Activated T-cell treated with anti-CD3 and anti-CD28 coated beads, Interleukin-2, amount 50 U/mL, for 24 hours (primary cell): ENCODE results near the gene AGFG2.
"Not testable (repeated sequence)": the region's sequence is repeated elsewhere in the genome, so short reads cannot be mapped to it uniquely, and the experiment has no call there.

Experiments used
- DNase-seq: peaks from one replicate; pipeline ENCODE4 v3.0.0-alpha.2; 2020
- H3K27ac Mint-ChIP-seq: 2 replicates; pipeline ENCODE4 v1.8.0; 2020; ENCODE audit warnings: mild to moderate bottlenecking, mixed read lengths
- H3K27me3 Mint-ChIP-seq: 2 replicates; pipeline ENCODE4 v1.8.0; 2020; ENCODE audit warnings: mixed read lengths
- H3K36me3 Mint-ChIP-seq: 2 replicates; pipeline ENCODE4 v1.8.0; 2020; ENCODE audit warnings: low read depth, mixed read lengths
- H3K4me1 Mint-ChIP-seq: 2 replicates; pipeline ENCODE4 v1.8.0; 2020; ENCODE audit warnings: low read depth, mixed read lengths
- H3K4me3 Mint-ChIP-seq: 2 replicates; pipeline ENCODE4 v1.8.0; 2020; ENCODE audit warnings: mild to moderate bottlenecking, moderate library complexity, mixed read lengths
- H3K9me3 Mint-ChIP-seq: 2 replicates; pipeline ENCODE4 v1.8.0; 2020; ENCODE audit warnings: mixed read lengths

Gene AGFG2

DNA sequence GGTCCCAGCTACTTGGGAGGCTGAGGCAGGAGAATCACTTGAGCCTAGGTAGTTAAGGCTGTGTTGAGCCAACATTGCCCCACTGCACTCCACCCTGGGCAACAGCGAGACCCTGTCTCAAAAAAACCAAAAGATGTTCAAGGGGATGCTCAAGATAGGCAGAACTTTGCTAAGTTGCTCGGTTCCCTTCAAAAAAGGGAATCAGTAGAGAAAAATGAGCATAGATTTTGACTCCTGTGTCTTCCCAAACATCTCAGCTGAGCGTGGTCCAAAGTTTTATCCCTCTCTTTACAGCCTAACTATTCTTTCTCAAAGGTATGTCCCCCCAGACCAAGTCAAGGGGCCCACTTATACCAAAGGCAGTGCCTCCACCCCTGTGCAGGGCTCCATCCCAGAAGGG is 14.0 kb downstream of the AGFG2 start:
- DNase-seq, result no peak
- Mint-ChIP-seq H3K36me3 (peaks cover 90% of the 10 kb centered on the region), H3K4me1 (peaks cover 40% of the 10 kb centered on the region), H3K4me3 (no peak overlapping the region), H3K27ac (peak overlapping the region; percentile 73), H3K9me3 (no peaks in the 10 kb centered on the region), H3K27me3 (no peaks in the 10 kb centered on the region)

DNA sequence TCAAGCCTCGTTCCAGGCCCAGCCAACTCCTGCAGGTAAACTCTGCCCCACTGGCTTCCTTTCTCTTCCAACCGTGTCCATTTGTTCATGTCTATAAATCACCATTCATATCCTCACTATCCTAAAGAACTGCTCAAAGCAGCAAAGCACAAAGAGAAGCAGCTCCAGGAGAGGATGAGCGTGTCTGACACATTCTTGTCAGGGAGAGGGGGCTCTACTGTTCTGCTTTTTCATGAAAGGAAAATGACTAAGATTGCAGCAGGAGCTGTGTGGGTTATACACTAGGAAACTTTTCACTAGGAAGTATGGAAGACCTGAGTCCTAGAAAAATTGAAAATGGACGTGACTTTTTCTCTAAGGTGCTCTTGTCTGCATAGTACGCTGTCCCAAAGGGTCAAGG is 16.7 kb downstream of the AGFG2 start:
- no peak for DNase-seq
- Mint-ChIP-seq H3K36me3 (peaks cover 91% of the 10 kb centered on the region), H3K27me3 (no peaks in the 10 kb centered on the region), H3K9me3 (no peaks in the 10 kb centered on the region), H3K27ac (peak overlapping the region; percentile 37), H3K4me1 (peaks cover 25% of the 10 kb centered on the region), H3K4me3 (no peak overlapping the region)

DNA sequence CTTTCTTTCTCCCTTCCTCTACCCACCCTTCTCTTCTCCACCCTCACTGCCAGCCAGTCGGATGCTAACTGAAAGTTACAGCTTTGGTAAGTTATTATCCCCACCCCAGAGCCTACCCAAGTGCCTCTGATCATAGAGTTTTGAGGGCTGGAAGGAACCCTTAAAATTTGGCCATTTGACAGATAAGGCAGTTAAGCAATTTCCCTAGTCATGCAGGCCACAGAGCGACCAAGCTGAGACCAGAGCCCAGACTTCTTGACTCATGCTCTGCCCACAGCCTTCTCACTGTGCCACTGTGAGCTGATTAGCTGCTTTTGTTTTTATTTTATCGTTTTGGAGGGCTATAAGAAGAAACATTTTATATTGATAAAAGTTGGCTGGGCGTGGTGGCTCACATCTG is 17.5 kb downstream of the AGFG2 start:
- no peaks in the 10 kb centered on the region for H3K9me3 Mint-ChIP-seq
- H3K27me3 Mint-ChIP-seq, result no peaks in the 10 kb centered on the region
- H3K27ac Mint-ChIP-seq, result peak overlapping the region; percentile 88
- no peak for DNase-seq
- peaks cover 90% of the 10 kb centered on the region for H3K36me3 Mint-ChIP-seq
- peaks cover 25% of the 10 kb centered on the region for H3K4me1 Mint-ChIP-seq
- H3K4me3 Mint-ChIP-seq, result no peak overlapping the region

- Mint-ChIP-seq H3K4me3 (no peak overlapping the region), H3K36me3 (peaks cover 94% of the 10 kb centered on the region), H3K27ac (peak overlapping the region; percentile 63), H3K9me3 (no peaks in the 10 kb centered on the region), H3K4me1 (peaks cover 28% of the 10 kb centered on the region), H3K27me3 (no peaks in the 10 kb centered on the region)
- no peak for DNase-seq
Observed at GRCh38 chr7:100559127-100559526, 20.1 kb downstream of the AGFG2 start.

DNA sequence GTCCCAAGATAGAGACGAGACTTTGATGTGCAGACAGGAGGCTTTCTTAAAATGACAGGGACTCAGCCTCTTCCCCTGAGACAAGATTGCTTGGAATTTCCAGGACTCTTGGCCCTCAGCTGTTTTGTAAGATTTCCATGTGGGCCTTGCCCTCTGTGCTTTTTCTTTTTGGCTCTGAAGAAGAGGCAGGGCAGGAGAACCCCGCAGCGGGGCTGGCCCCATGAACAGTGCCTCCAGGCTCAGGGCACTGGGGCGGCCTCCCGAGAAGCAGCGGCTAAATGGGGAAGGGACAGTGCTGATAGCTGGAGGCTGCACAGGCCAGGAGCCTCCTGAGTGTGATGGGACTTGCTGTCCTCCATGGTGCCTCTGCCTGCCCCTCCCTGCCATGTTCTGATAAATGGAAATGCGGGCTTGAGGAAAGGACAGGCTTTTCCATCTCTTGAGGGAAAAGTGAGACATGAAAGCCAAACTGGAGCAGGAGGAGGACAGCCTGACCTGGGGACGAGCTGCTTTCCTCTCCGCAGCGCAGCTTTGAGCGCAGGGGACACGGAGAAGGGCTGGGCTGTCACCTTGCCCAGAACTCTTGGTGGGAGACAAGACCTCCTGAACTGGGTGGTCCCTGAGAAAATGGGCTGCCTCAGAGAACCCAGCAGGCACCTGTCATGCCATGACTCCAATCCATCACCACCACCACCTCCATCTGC is 22.6 kb downstream of the AGFG2 start:
- no peak overlapping the region for H3K27ac Mint-ChIP-seq
- no peak overlapping the region for H3K4me3 Mint-ChIP-seq
- H3K9me3 Mint-ChIP-seq, result no peaks in the 10 kb centered on the region
- H3K36me3 Mint-ChIP-seq, result peaks cover 92% of the 10 kb centered on the region
- peaks cover 16% of the 10 kb centered on the region for H3K4me1 Mint-ChIP-seq
- no peaks in the 10 kb centered on the region for H3K27me3 Mint-ChIP-seq
- no peak for DNase-seq

DNA sequence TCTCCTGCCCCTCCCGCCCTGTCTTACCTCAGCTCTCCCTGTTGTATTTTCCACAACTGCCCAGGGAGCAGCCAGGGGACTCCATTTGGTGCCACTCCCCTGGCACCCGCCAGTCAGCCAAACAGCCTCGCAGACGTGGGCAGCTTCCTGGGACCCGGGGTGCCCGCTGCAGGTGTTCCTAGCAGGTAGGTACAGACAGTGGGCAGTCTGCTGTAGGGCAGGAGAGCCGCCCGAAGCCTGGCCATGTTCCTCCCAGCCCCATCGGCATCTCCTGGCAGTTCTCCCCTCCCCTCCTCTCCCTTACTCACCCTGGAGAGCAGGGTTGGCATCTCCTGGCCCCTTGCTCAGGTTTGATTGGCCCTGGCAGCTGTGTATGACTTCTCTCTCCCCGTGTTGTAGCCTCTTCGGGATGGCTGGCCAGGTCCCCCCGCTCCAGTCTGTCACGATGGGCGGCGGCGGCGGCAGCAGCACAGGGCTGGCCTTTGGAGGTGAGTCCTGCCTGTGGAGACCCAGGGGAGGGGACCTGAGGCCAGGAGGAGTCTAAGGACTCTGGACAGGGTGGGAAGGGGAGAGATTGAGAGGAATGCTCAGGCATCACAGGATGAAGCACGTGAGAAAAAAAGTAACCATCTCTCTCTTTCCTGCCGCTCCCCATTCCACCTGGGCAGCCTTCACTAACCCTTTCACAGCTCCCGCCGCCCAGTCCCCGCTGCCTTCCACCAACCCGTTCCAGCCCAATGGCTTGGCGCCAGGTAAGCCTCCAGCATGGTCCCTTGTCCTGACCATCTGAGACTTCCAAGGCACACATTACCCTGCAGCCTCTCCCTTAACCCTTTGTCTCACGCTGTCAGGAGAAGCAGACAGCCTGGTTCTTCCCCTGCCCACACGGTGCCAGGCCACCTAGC is 23.4 kb downstream of the AGFG2 start:
- H3K27ac Mint-ChIP-seq, result no peak overlapping the region
- DNase-seq, result no peak
- no peak overlapping the region for H3K4me3 Mint-ChIP-seq
- H3K9me3 Mint-ChIP-seq, result no peaks in the 10 kb centered on the region
- peaks cover 18% of the 10 kb centered on the region for H3K4me1 Mint-ChIP-seq
- H3K27me3 Mint-ChIP-seq, result no peaks in the 10 kb centered on the region
- peaks cover 85% of the 10 kb centered on the region for H3K36me3 Mint-ChIP-seq

DNA sequence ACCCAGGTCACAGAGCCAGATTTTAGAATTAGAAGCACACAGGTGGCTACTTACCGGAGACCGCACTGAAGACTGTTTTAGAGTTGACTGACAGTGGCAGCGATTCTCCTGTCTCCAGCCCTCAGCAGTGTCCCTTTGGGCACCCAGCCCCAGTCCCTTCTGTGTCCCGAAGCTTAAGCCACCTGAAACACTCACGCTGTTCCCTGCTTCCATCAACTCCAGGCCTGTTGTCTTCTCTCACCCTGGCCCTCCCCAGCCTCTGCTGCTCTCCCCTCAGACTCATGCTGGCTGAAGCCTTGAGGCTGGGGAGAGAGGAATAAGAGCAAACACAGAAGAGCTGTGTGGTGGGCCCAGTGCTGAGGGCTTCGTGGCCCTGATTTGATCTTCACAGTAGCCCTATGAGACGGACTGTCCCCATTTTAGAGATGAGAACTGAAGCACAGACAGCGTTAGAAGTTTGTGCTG is 24.1 kb downstream of the AGFG2 start:
- Mint-ChIP-seq H3K27ac (no peak overlapping the region), H3K36me3 (peaks cover 78% of the 10 kb centered on the region), H3K27me3 (no peaks in the 10 kb centered on the region), H3K4me1 (peaks cover 25% of the 10 kb centered on the region), H3K4me3 (no peak overlapping the region), H3K9me3 (no peaks in the 10 kb centered on the region)
- DNase-seq, result no peak

DNA sequence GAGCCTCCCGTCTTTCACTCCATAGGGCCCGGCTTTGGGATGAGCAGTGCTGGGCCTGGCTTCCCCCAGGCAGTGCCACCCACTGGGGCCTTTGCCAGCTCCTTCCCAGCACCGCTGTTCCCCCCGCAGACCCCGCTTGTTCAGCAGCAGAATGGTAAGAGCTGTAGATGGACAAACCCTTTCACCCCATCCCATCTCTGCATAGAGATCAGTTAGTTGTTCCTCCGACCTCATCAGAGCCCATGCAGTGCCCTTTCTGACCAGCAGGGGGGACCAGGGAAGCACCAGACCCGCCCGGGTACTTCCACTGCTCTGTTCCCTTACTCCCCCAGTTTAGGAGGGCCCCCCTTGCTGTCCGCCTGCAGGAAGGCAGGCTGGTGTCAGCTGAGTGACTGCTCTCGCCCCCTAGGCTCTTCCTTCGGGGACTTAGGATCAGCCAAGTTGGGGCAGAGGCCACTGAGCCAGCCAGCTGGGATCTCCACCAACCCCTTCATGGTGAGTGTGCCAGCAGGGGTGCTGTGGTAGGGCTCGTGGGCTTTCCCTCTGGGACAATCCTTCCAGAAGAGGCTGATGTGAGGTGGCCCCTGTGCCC is 24.9 kb downstream of the AGFG2 start:
- Mint-ChIP-seq H3K4me1 (peaks cover 29% of the 10 kb centered on the region), H3K27me3 (no peaks in the 10 kb centered on the region), H3K27ac (peak overlapping the region; percentile 44), H3K9me3 (no peaks in the 10 kb centered on the region), H3K4me3 (no peak overlapping the region), H3K36me3 (peaks cover 70% of the 10 kb centered on the region)
- peak; percentile 90 for DNase-seq

- not testable (repeated sequence) for H3K27ac Mint-ChIP-seq, H3K9me3 Mint-ChIP-seq, H3K27me3 Mint-ChIP-seq, DNase-seq, H3K4me3 Mint-ChIP-seq
- peaks cover 29% of the 10 kb centered on the region for H3K4me1 Mint-ChIP-seq
- H3K36me3 Mint-ChIP-seq, result peaks cover 65% of the 10 kb centered on the region
Observed at GRCh38 chr7:100564405-100564804, 25.4 kb downstream of the AGFG2 start.

DNA sequence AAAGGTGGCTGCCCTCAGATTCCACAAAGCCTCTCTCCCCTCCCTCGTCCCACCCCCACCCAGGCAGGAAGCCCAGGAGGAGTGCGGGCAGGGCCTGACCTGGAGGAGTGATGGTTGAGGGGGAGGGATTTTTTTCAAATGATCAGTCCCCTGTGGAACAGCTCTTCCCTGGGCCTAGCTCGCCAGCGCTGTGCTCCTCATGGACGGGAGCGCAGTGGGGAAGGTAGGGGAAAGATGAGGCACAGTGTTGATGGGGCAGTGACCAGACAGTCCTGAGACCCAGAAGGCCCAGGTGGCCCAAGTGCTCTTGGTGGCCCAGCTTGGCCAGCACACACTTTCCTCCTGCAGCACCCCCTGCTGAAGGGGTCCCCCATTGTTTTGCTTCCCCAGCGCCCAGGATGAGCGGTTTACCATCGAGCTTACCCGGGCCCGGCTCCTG is 26.1 kb downstream of the AGFG2 start:
- no peak overlapping the region for H3K27ac Mint-ChIP-seq
- no peaks in the 10 kb centered on the region for H3K27me3 Mint-ChIP-seq
- peaks cover 32% of the 10 kb centered on the region for H3K4me1 Mint-ChIP-seq
- H3K4me3 Mint-ChIP-seq, result no peak overlapping the region
- no peak for DNase-seq
- H3K9me3 Mint-ChIP-seq, result no peaks in the 10 kb centered on the region
- H3K36me3 Mint-ChIP-seq, result peaks cover 58% of the 10 kb centered on the region

GRCh38 chr7:100566018-100566531 is 27.1 kb downstream of the AGFG2 start:
- Mint-ChIP-seq H3K9me3 (no peaks in the 10 kb centered on the region), H3K4me1 (peaks cover 39% of the 10 kb centered on the region), H3K36me3 (peaks cover 53% of the 10 kb centered on the region), H3K27ac (peak overlapping the region; percentile 9), H3K4me3 (no peak overlapping the region), H3K27me3 (no peaks in the 10 kb centered on the region)
- DNase-seq, result no peak

GRCh38 chr7:100567031-100567730 is 28.2 kb downstream of the AGFG2 start:
- H3K36me3 Mint-ChIP-seq, result peaks cover 45% of the 10 kb centered on the region
- no peak overlapping the region for H3K4me3 Mint-ChIP-seq
- H3K4me1 Mint-ChIP-seq, result peaks cover 48% of the 10 kb centered on the region

GRCh38 chr7:100567751-100568175 is 28.8 kb downstream of the AGFG2 start:
- peaks cover 50% of the 10 kb centered on the region for H3K4me1 Mint-ChIP-seq
- H3K27me3 Mint-ChIP-seq, result no peaks in the 10 kb centered on the region
- peaks cover 44% of the 10 kb centered on the region for H3K36me3 Mint-ChIP-seq
- H3K9me3 Mint-ChIP-seq, result no peaks in the 10 kb centered on the region
- DNase-seq, result no peak
- no peak overlapping the region for H3K4me3 Mint-ChIP-seq
- peak overlapping the region; percentile 75 for H3K27ac Mint-ChIP-seq

More at GRCh38 chr7:100567031-100567730, 28.2 kb downstream of the AGFG2 start:
- no peak for DNase-seq
- peak overlapping the region; percentile 75 for H3K27ac Mint-ChIP-seq
- H3K27me3 Mint-ChIP-seq, result no peaks in the 10 kb centered on the region
- no peaks in the 10 kb centered on the region for H3K9me3 Mint-ChIP-seq
